Prostate gland (tissue), 1 donor: ENCODE measurements around the gene TNIP3.

ENCODE experiments used
- POLR2A ChIP-seq: fragments of 450-650 bp; IDR thresholded peaks from one replicate; pipeline ENCODE4 v1.6.1; 2016; ENCODE audit warnings: antibody characterized with exemption, mild to moderate bottlenecking
- POLR2AphosphoS5 ChIP-seq: sonication (generic); formaldehyde crosslinking; IDR thresholded peaks from one replicate; pipeline ENCODE4 v1.6.1; 2017; ENCODE audit warnings: antibody characterized with exemption

- TF ChIP-seq POLR2AphosphoS5 (no peak), POLR2A (no peak)
Measured at GRCh38 chr4:121148000-121148399, 16.1 kb downstream of the TNIP3 start.
